Measurements from ENCODE around the gene DTWD2. TPM values are rescaled to one million over a fixed set of nuclear protein-coding genes. Genes with fewer than 3 reads are reported as not detected.
"Not testable (repeated sequence)": the region's sequence is repeated elsewhere in the genome, so short reads cannot be mapped to it uniquely, and the experiment has no call there.

Gene DTWD2
- total RNA-seq, 2 experiments from 2014 or later = 2.6 to 3.3 TPM

DNA sequence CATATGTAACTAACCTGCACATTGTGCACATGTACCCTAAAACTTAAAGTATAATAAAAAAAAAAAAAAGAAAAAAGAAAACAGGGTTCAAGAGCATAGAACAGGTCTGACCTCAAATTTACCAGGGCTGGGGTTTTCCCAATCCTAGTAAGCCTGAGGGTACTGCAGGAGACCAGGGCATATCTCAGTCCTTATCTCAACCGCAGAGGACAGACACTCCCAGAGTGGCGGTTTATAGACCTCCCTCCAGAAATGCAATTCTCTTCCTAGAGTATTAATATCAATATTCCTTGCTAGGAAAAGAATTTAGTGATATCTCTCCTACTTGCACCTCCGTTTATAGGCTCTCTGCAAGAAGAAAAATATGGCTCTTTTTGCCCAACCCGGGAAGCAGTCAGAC lies 136.6 kb downstream of the DTWD2 start:
- CTCF ChIA-PET; H3K4me1 Mint-ChIP-seq (ENCODE audit: low read depth); H3K36me3 Mint-ChIP-seq (ENCODE audit: low read depth): not testable (repeated sequence)

DNA sequence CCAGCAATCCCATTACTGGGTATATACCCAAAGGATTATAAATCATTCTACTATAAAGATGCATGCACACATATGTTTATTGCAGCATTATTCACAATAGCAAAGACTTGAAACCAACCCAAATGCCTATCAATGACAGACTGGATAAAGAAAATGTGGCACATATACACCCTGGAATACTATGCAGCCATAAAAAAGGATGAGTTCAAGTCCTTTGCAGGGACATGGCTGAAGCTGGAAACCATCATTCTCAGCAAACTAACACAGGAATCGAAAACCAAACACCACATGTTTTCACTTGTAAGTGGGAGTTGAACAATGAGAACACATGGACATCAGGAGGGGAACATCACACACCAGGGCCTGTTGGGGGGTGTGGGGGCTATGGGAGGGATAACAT lies 138.8 kb downstream of the DTWD2 start:
- DNase-seq; H3K27ac Mint-ChIP-seq; H3K27me3 Mint-ChIP-seq (ENCODE audit: low read depth); POLR2A ChIA-PET; H3K4me1 Mint-ChIP-seq (ENCODE audit: low read depth); ATAC-seq; CTCF ChIA-PET; H3K9me3 Mint-ChIP-seq (ENCODE audit: insufficient read depth); H3K4me3 Mint-ChIP-seq; H3K36me3 Mint-ChIP-seq (ENCODE audit: low read depth): not testable (repeated sequence)

More for the DNA sequence above, 136.6 kb downstream of the DTWD2 start:
- H3K4me3 Mint-ChIP-seq; H3K27ac Mint-ChIP-seq; POLR2A ChIA-PET; H3K9me3 Mint-ChIP-seq (ENCODE audit: insufficient read depth); ATAC-seq; DNase-seq; H3K27me3 Mint-ChIP-seq (ENCODE audit: low read depth): not testable (repeated sequence)

DNA sequence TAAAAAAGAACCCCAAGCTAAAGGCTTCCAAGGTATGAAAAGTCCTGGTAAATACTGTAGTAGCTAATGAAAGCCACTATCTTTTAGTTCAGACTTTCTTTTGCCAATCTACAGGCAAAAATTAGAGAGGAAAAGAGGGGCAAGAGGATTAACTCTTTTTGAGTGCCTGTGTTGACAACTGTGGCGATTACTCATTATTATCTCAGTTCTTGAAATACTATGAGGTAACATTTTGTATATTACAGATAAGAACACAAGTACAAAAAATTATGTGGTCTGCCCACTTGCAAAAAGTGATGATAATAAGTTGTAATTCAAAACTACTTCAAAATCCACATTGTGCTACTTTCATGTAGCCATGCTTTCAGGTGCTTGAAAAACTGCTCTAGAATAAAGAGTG lies 144.0 kb downstream of the DTWD2 start:
- ChIA-PET POLR2A (no interaction called here), CTCF (no interaction called here)
- no peak overlapping the region for H3K4me3 Mint-ChIP-seq
- no peaks in the 10 kb centered on the region for H3K9me3 Mint-ChIP-seq (ENCODE audit: insufficient read depth)
- H3K36me3 Mint-ChIP-seq (ENCODE audit: low read depth) = no peaks in the 10 kb centered on the region
- DNase-seq (no peak), ATAC-seq (no peak)
- no peaks in the 10 kb centered on the region for H3K27me3 Mint-ChIP-seq (ENCODE audit: low read depth)
- H3K4me1 Mint-ChIP-seq (ENCODE audit: low read depth) = no peaks in the 10 kb centered on the region
- no peak overlapping the region for H3K27ac Mint-ChIP-seq

DNA sequence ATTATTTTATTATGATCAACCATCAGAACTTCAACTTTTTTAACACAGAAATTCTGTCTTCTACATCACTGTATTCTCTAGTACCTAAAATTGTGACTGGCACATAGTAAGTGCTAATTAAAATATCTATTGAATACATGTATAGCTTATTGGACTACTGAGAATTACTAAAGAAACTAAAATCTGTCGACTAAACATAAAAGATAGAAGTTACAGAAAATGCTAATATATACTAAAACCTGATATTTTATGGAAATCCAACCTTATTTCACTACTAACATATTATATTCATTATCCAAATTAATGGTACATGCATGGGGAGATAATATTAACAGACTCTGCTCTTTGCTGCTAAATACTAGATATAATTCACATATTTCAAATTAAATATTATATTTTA lies 153.6 kb downstream of the DTWD2 start:
- H3K27me3 Mint-ChIP-seq (ENCODE audit: low read depth) = no peaks in the 10 kb centered on the region
- H3K9me3 Mint-ChIP-seq (ENCODE audit: insufficient read depth) = no peaks in the 10 kb centered on the region
- no peak for ATAC-seq
- no peak overlapping the region for H3K4me3 Mint-ChIP-seq
- no peaks in the 10 kb centered on the region for H3K4me1 Mint-ChIP-seq (ENCODE audit: low read depth)
- ChIA-PET POLR2A (no interaction called here), CTCF (no interaction called here)
- no peak for DNase-seq
- no peaks in the 10 kb centered on the region for H3K36me3 Mint-ChIP-seq (ENCODE audit: low read depth)
- H3K27ac Mint-ChIP-seq = no peak overlapping the region

DNA sequence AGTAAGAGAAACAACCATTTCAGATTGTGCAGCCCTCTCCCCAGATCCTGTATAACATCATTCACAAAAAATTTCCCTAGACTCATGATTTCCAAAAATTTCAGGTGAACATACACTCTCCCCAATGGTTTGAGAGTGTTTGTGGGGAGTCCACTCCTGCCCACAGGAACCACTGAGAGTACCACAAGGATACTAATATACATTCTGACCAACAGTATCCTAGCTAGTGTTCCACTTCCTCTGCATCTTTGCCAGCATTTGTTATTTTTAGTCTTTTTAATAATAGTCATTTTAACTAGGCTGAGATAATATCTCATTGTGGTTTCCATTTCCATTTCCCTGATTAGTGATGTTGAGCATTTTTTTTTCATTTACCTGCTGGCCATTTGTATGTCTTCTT lies 155.4 kb downstream of the DTWD2 start:
- no peaks in the 10 kb centered on the region for H3K27me3 Mint-ChIP-seq (ENCODE audit: low read depth)
- H3K4me3 Mint-ChIP-seq = no peak overlapping the region
- ChIA-PET CTCF (no interaction called here), POLR2A (no interaction called here)
- ATAC-seq = no peak
- H3K27ac Mint-ChIP-seq = no peak overlapping the region
- H3K36me3 Mint-ChIP-seq (ENCODE audit: low read depth) = no peaks in the 10 kb centered on the region
- DNase-seq = no peak
- no peaks in the 10 kb centered on the region for H3K9me3 Mint-ChIP-seq (ENCODE audit: insufficient read depth)
- no peaks in the 10 kb centered on the region for H3K4me1 Mint-ChIP-seq (ENCODE audit: low read depth)

DNA sequence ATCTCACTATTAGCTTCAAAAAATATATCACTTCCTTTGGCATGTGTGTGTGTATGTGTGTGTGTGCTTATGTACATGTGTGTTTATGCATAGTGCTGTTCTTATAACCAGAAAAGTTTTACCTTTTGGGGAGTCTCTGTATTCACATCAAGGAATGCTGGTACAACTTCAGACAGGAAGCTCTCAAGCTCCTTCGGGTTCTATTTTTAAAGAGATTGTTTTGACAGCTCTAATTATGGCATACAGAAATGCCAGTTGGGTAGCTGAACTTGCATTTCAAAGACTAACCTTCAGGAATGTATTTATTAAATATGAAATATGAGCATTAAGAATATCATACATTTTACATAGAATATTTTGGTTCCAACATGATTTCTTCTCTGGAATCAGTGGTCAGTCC lies 163.1 kb downstream of the DTWD2 start:
- ChIA-PET POLR2A (no interaction called here), CTCF (no interaction called here)

DNA sequence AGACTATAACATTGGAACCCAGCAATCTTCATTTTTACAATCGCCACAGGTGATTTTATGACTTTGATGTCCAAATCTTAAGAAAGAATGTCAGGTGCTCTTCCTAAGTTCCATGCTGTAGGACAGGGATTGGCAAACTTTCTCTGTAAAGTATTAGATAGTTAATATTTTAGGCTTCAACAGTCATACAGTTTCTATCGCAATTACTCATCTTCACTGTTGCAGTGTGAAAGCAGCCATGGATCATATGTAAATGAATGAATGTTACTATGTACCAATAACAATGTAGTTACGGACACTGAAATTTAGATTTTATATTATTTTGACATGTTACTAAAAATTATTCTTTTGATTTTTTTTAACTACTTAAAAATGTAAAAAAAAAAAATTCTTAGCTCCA lies 169.7 kb downstream of the DTWD2 start:
- ChIA-PET CTCF (interaction anchor here (0.6 kb wide), 1 partner anchor 21 kb away, joined by 3 read pairs; no protein-coding TSS in a partner anchor), POLR2A (no interaction called here)
- H3K4me1 Mint-ChIP-seq (ENCODE audit: low read depth) = no peaks in the 10 kb centered on the region
- no peaks in the 10 kb centered on the region for H3K36me3 Mint-ChIP-seq (ENCODE audit: low read depth)
- no peak overlapping the region for H3K4me3 Mint-ChIP-seq
- H3K9me3 Mint-ChIP-seq (ENCODE audit: insufficient read depth) = no peaks in the 10 kb centered on the region
- no peak overlapping the region for H3K27ac Mint-ChIP-seq
- ATAC-seq = no peak
- no peak for DNase-seq
- no peaks in the 10 kb centered on the region for H3K27me3 Mint-ChIP-seq (ENCODE audit: low read depth)

More for the DNA sequence above, 163.1 kb downstream of the DTWD2 start:
- H3K4me3 Mint-ChIP-seq = no peak overlapping the region
- DNase-seq (no peak), ATAC-seq (no peak)
- H3K27me3 Mint-ChIP-seq (ENCODE audit: low read depth) = no peaks in the 10 kb centered on the region
- H3K36me3 Mint-ChIP-seq (ENCODE audit: low read depth) = no peaks in the 10 kb centered on the region
- H3K4me1 Mint-ChIP-seq (ENCODE audit: low read depth) = no peaks in the 10 kb centered on the region
- H3K9me3 Mint-ChIP-seq (ENCODE audit: insufficient read depth) = no peaks in the 10 kb centered on the region
- H3K27ac Mint-ChIP-seq = no peak overlapping the region

DNA sequence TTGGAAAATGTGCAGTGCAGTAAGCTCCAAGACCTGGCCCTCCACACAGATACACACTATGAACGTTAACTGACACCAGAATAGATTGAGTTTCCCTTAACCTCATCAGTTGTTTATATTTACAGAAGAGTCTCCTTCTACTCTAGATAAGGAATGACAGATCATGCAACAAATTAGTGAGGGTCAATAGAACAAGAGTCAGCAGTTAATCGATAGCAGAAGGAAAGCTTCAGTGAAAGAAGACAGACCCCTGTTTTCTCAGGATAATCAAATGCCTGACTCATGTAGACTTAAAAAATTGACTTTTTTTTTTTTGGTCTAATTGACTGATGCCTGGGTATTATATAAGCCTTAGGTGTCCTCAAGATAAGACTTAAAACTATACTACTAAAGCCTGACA lies 179.9 kb downstream of the DTWD2 start:
- Mint-ChIP-seq H3K36me3 (ENCODE audit: low read depth) (no peaks in the 10 kb centered on the region), H3K4me3 (no peak overlapping the region), H3K27ac (no peak overlapping the region), H3K9me3 (ENCODE audit: insufficient read depth) (no peaks in the 10 kb centered on the region), H3K4me1 (ENCODE audit: low read depth) (no peaks in the 10 kb centered on the region), H3K27me3 (ENCODE audit: low read depth) (no peaks in the 10 kb centered on the region)
- DNase-seq (no peak), ATAC-seq (no peak)
- POLR2A ChIA-PET = interaction anchor here (0.5 kb wide), 1 partner anchor 361 kb away, joined by 3 read pairs; no protein-coding TSS in a partner anchor
- CTCF ChIA-PET = interaction anchor here (1.2 kb wide), 1 partner anchor 16 kb away, joined by 3 read pairs; no protein-coding TSS in a partner anchor

DNA sequence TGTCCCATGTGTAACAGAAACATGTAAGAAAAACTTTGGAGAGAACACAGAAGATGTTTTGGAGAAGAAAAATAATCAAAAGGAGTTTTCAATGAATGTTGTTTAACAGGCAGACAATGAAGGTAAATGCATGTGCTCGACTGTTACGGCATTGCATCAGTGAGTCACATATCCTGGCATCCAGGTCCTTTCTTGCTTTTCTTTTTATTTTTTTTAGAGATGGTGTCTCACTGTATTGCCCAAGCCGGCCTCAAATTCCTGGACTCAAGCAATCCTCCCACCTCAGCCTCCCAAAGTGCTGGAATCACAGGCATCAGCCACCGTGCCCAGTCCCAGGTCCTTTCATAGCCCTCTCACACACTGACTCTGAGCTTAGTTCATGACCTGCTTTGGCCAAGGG lies 181.8 kb downstream of the DTWD2 start:
- CTCF ChIA-PET = no interaction called here
- POLR2A ChIA-PET = no interaction called here
- ATAC-seq = no peak

DNA sequence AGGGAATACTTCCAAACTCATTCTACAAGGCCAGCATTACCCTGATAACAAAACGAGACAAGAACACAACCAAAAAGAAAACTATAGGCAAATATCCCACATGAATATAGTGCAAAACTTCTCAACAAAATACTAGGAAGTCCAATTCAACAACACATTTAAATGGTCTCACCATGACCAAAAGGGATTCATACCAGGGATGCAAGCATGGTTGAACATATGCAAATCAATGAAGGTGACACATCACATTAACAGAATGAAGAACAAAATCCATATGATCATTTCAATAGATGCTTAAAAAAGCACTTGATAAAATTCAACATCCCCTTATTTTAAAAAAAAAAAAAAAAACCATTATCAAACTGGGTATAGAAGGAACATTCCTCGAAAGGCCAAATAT lies 186.0 kb downstream of the DTWD2 start:
- Mint-ChIP-seq H3K36me3 (ENCODE audit: low read depth) (no peaks in the 10 kb centered on the region), H3K27ac (no peak overlapping the region), H3K9me3 (ENCODE audit: insufficient read depth) (no peaks in the 10 kb centered on the region), H3K4me1 (ENCODE audit: low read depth) (no peaks in the 10 kb centered on the region), H3K27me3 (ENCODE audit: low read depth) (no peaks in the 10 kb centered on the region), H3K4me3 (no peak overlapping the region)
- ATAC-seq (no peak), DNase-seq (no peak)
- ChIA-PET CTCF (no interaction called here), POLR2A (no interaction called here)

More for the DNA sequence above, 181.8 kb downstream of the DTWD2 start:
- no peak overlapping the region for H3K27ac Mint-ChIP-seq
- H3K9me3 Mint-ChIP-seq (ENCODE audit: insufficient read depth) = no peaks in the 10 kb centered on the region
- no peaks in the 10 kb centered on the region for H3K27me3 Mint-ChIP-seq (ENCODE audit: low read depth)
- H3K4me3 Mint-ChIP-seq = no peak overlapping the region
- no peaks in the 10 kb centered on the region for H3K36me3 Mint-ChIP-seq (ENCODE audit: low read depth)
- no peaks in the 10 kb centered on the region for H3K4me1 Mint-ChIP-seq (ENCODE audit: low read depth)
- no peak for DNase-seq

DNA sequence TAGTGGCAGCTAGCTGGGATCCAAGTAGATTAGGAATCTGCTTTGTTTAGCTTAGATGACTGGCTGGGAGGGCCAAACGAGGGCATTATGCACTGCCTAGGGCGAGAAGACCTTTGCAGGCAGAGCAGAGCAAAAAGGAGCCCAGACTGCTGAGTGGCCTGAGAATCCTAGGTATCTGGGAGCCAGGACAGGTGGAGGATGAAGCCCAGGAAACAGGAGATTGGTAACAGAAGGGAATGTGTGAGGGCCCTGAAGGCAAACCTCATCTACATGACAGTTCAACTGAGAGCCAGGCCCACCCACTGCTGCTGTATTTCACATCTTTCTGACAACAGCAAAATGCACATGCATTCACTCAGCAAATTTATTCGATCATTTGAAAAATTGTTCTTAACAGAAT lies 192.3 kb downstream of the DTWD2 start:
- DNase-seq = no peak
- ATAC-seq = no peak
- Mint-ChIP-seq H3K9me3 (ENCODE audit: insufficient read depth) (no peaks in the 10 kb centered on the region), H3K27me3 (ENCODE audit: low read depth) (no peaks in the 10 kb centered on the region), H3K4me1 (ENCODE audit: low read depth) (no peaks in the 10 kb centered on the region), H3K27ac (no peak overlapping the region), H3K36me3 (ENCODE audit: low read depth) (no peaks in the 10 kb centered on the region), H3K4me3 (no peak overlapping the region)
- POLR2A ChIA-PET = no interaction called here
- CTCF ChIA-PET = interaction anchor here (0.9 kb wide), 1 partner anchor 16 kb away, joined by 3 read pairs; no protein-coding TSS in a partner anchor

DNA sequence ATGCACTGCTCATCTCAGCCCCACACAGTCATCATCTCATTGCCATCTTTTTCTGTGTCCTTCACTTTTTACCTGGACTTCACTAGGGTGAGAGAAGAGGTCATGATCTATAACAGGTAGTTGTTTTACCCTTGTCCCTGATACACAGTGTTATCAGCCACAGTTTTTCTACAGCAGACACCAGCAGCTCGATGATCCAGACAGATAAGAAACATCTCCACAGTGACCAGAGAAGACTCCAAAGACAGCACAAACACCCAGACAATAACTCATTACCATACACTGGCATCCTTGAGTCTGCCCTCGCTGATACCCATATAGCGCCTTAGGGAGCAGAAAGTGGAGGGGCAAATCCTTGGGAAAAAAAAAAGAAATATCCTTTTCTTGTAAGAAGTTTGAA lies 194.1 kb downstream of the DTWD2 start:
- no peak overlapping the region for H3K4me3 Mint-ChIP-seq
- ChIA-PET CTCF (no interaction called here), POLR2A (no interaction called here)
- H3K9me3 Mint-ChIP-seq (ENCODE audit: insufficient read depth) = no peaks in the 10 kb centered on the region
- H3K27ac Mint-ChIP-seq = no peak overlapping the region
- H3K4me1 Mint-ChIP-seq (ENCODE audit: low read depth) = no peaks in the 10 kb centered on the region
- no peaks in the 10 kb centered on the region for H3K27me3 Mint-ChIP-seq (ENCODE audit: low read depth)
- no peaks in the 10 kb centered on the region for H3K36me3 Mint-ChIP-seq (ENCODE audit: low read depth)
- ATAC-seq (no peak), DNase-seq (no peak)

DNA sequence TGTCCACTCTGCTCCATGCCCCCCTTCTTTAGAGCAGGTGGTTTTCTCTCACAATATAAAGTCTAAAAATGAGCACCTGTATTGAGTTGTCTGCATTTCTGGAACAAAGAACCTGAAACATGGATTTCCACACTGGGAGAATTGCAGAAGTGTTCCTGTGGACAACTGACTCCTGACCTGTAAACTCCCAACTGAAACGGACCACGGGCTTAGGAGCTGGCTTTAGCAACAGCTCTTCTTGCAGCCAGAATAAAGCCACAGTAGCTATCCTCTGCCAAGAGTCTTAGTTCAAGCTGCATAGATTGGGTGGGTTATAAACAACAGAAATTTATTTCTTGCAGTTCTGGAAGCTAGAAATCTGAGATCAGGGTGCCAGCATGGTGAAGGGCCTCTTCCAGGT lies 194.7 kb downstream of the DTWD2 start:
- DNase-seq = no peak
- Mint-ChIP-seq H3K9me3 (ENCODE audit: insufficient read depth) (no peaks in the 10 kb centered on the region), H3K27me3 (ENCODE audit: low read depth) (no peaks in the 10 kb centered on the region), H3K36me3 (ENCODE audit: low read depth) (no peaks in the 10 kb centered on the region), H3K4me1 (ENCODE audit: low read depth) (no peaks in the 10 kb centered on the region), H3K27ac (no peak overlapping the region), H3K4me3 (no peak overlapping the region)
- ChIA-PET CTCF (no interaction called here), POLR2A (no interaction called here)
- no peak for ATAC-seq

Measured in activated CD8-positive, alpha-beta T cell treated with anti-CD3 and anti-CD28 coated beads, Interleukin-2, amount 10 ng/mL, durations not matched to agents 7 days and 5 days (primary cell).